HEK293 (cell line): ENCODE data around the gene FRMD8.

Source experiments
- BCL11B ChIP-seq: fragments of 450-650 bp; formaldehyde crosslinking; IDR thresholded peaks from 2 replicates; pipeline ENCODE4 v1.5.1; 2016; ENCODE audit warnings: low read depth, missing biosample characterization, missing genetic modification characterization
- INSM2 ChIP-seq: fragments of 450-650 bp; formaldehyde crosslinking; IDR thresholded peaks from 2 replicates; pipeline ENCODE4 v1.5.1; 2016; ENCODE audit warnings: missing biosample characterization, missing genetic modification characterization
- KLF17 ChIP-seq: fragments of 450-650 bp; formaldehyde crosslinking; IDR thresholded peaks from 2 replicates; pipeline ENCODE4 v1.5.1; 2016; ENCODE audit warnings: missing biosample characterization, missing genetic modification characterization
- MZF1 ChIP-seq: fragments of 450-650 bp; formaldehyde crosslinking; IDR thresholded peaks from 2 replicates; pipeline ENCODE4 v1.5.1; 2017; ENCODE audit warnings: missing biosample characterization, missing genetic modification characterization, borderline replicate concordance
- PATZ1 ChIP-seq: fragments of 450-650 bp; formaldehyde crosslinking; IDR thresholded peaks from 2 replicates; pipeline ENCODE4 v1.5.1; 2016; ENCODE audit warnings: missing biosample characterization, missing genetic modification characterization
- SP7 ChIP-seq: fragments of 450-650 bp; formaldehyde crosslinking; IDR thresholded peaks from 2 replicates; pipeline ENCODE4 v1.5.1; 2016; ENCODE audit warnings: missing biosample characterization, missing genetic modification characterization
- ZBTB1 ChIP-seq: fragments of 450-650 bp; formaldehyde crosslinking; IDR thresholded peaks from 2 replicates; pipeline ENCODE4 v1.5.1; 2016; ENCODE audit warnings: missing biosample characterization, missing genetic modification characterization
- ZBTB21 ChIP-seq: fragments of 450-650 bp; formaldehyde crosslinking; IDR thresholded peaks from 2 replicates; pipeline ENCODE4 v1.5.1; 2017; ENCODE audit warnings: missing biosample characterization, missing genetic modification characterization
- ZEB2 ChIP-seq: fragments of 450-650 bp; formaldehyde crosslinking; IDR thresholded peaks from 2 replicates; pipeline ENCODE4 v1.5.1; 2016; ENCODE audit warnings: missing biosample characterization, missing genetic modification characterization
- ZFHX2 ChIP-seq: fragments of 450-650 bp; formaldehyde crosslinking; conservative IDR thresholded peaks from 2 replicates; pipeline ENCODE4 v1.5.1; 2016; ENCODE audit warnings: missing biosample characterization, missing genetic modification characterization
- ZIC2 ChIP-seq: fragments of 450-650 bp; formaldehyde crosslinking; IDR thresholded peaks from 2 replicates; pipeline ENCODE4 v1.5.1; 2016; ENCODE audit warnings: missing biosample characterization, missing genetic modification characterization
- ZNF114 ChIP-seq: fragments of 450-650 bp; formaldehyde crosslinking; IDR thresholded peaks from 2 replicates; pipeline ENCODE4 v1.5.0; 2017; ENCODE audit warnings: missing biosample characterization, missing genetic modification characterization
- ZNF155 ChIP-seq: fragments of 450-650 bp; formaldehyde crosslinking; IDR thresholded peaks from 2 replicates; pipeline ENCODE4 v1.5.1; 2016; ENCODE audit warnings: missing biosample characterization, missing genetic modification characterization
- ZNF280D ChIP-seq: fragments of 450-650 bp; formaldehyde crosslinking; IDR thresholded peaks from 2 replicates; pipeline ENCODE4 v1.5.1; 2016; ENCODE audit warnings: missing biosample characterization, missing genetic modification characterization
- ZNF311 ChIP-seq: fragments of 450-650 bp; formaldehyde crosslinking; IDR thresholded peaks from 2 replicates; pipeline ENCODE4 v1.5.1; 2017; ENCODE audit warnings: missing biosample characterization, missing genetic modification characterization, borderline replicate concordance
- ZNF335 ChIP-seq: fragments of 450-650 bp; formaldehyde crosslinking; conservative IDR thresholded peaks from 2 replicates; pipeline ENCODE4 v1.5.1; 2016; ENCODE audit warnings: missing biosample characterization, missing genetic modification characterization
- ZNF366 ChIP-seq: fragments of 450-650 bp; formaldehyde crosslinking; conservative IDR thresholded peaks from 2 replicates; pipeline ENCODE4 v1.5.1; 2016; ENCODE audit warnings: missing biosample characterization, missing genetic modification characterization
- ZNF488 ChIP-seq: fragments of 450-650 bp; formaldehyde crosslinking; IDR thresholded peaks from 2 replicates; pipeline ENCODE4 v1.5.1; 2016; ENCODE audit warnings: missing biosample characterization, missing genetic modification characterization
- ZNF600 ChIP-seq: fragments of 450-650 bp; formaldehyde crosslinking; IDR thresholded peaks from 2 replicates; pipeline ENCODE4 v1.5.1; 2016; ENCODE audit warnings: missing biosample characterization, missing genetic modification characterization
- ZNF704 ChIP-seq: fragments of 450-650 bp; formaldehyde crosslinking; IDR thresholded peaks from 2 replicates; pipeline ENCODE4 v1.5.1; 2016; ENCODE audit warnings: missing biosample characterization, missing genetic modification characterization
- ZNF707 ChIP-seq: fragments of 450-650 bp; formaldehyde crosslinking; IDR thresholded peaks from 2 replicates; pipeline ENCODE4 v1.5.1; 2016; ENCODE audit warnings: missing biosample characterization, missing genetic modification characterization
- ZXDB ChIP-seq: fragments of 450-650 bp; formaldehyde crosslinking; IDR thresholded peaks from 2 replicates; pipeline ENCODE4 v1.5.1; 2016; ENCODE audit warnings: missing biosample characterization, missing genetic modification characterization

FRMD8 gene

GRCh38 chr11:65425971-65426838 is 39.8 kb downstream of the FRMD8 start (continued):
- TF ChIP-seq ZNF280D (no peak), ZIC2 (tag by site-specific recombination) (no peak), ZNF155 (no peak), ZNF488 (tag by site-specific recombination) (no peak), SP7 (tag by site-specific recombination) (peak; percentile 82), BCL11B (no peak), ZNF335 (tag by site-specific recombination) (no peak), ZNF366 (tag by site-specific recombination) (peak; percentile 23), ZBTB21 (peak; percentile 88), MZF1 (tag by site-specific recombination) (peak; percentile 91), ZNF600 (tag by site-specific recombination) (peak; percentile 55), ZNF311 (tag by site-specific recombination) (no peak), ZNF704 (tag by site-specific recombination) (no peak), ZFHX2 (tag by site-specific recombination) (0 out of 2 replicates have a peak, but pooled peaks have one; percentile 14), INSM2 (peak; percentile 97), ZEB2 (tag by site-specific recombination) (peak; percentile 36), ZNF114 (tag by site-specific recombination) (no peak), PATZ1 (tag by site-specific recombination) (no peak), KLF17 (tag by site-specific recombination) (0 out of 2 replicates have a peak, but pooled peaks have one; percentile 26), ZNF707 (no peak), ZBTB1 (tag by site-specific recombination) (no peak), ZXDB (tag by site-specific recombination) (no peak)
